HG03354 (cell line): ENCODE data around the gene RIMKLB.
"Not testable (repeated sequence)": the region's sequence is repeated elsewhere in the genome, so short reads cannot be mapped to it uniquely, and the experiment has no call there.

ENCODE experiments used
- ATAC-seq: cut with Tn5 transposase; IDR thresholded peaks from one replicate; pipeline ENCODE4 v1.9.1; 2021; ENCODE audit warnings: mild to moderate bottlenecking; ENCODE audit not compliant: unreplicated experiment, poor library complexity, severe bottlenecking

The RIMKLB gene

DNA sequence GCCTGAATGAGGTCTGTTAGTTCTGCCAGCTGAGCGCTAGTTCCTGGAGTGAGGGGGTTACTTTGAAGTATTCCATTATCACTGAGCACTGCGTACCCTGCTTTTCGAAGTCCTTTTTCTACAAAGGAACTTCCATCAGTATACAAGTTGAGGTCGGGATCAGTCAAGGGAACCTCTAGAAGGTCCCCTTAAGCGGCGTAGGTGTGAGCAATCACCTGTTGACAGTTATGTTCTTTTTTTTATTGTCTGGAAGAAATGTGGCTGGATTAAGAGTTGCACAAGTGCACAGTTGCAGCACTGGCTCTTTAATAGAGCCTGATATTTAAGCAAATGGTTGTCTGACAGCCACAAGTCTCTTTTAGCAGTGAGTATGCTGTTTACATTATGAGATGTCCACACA, 64.9 kb downstream of the RIMKLB start:
- not testable (repeated sequence) for ATAC-seq

DNA sequence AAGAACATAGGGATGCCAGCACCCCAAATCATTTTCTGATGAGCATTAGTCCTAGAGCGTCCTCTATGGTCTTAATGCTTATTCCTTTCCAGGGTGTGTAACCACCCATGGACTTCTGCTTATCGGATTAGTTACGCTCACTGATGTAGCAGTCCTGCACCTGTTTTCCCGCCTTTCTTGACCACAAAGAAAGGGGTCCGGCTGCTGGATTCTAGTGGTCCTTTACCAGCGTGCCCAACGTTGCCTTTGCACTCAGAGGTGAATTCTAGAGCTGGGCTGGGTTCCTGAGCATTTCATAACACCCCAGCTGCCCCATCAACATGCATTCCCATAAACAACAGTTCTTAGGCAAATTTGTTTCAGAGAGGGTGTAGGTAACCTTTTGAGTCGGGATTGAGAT, 68.3 kb downstream of the RIMKLB start:
- not testable (repeated sequence) for ATAC-seq

DNA sequence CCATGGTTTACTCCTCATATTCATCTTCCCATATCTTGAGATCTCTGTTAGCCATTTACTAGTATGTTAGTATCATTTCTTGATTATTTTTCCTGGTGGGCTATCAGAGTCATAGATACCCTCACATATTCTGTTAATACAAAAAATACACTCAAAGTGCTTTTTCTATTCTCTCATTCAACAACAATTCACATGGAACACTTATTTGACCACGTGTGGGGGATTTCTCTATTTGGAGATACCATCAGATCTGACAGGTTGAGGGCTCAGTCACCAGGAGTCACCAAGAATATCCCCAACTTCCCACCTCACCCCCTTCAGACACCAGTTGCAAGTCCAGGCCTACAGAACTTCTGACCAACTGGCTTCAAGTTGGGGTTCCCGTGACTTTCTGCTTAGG, 72.7 kb downstream of the RIMKLB start:
- no peak for ATAC-seq

DNA sequence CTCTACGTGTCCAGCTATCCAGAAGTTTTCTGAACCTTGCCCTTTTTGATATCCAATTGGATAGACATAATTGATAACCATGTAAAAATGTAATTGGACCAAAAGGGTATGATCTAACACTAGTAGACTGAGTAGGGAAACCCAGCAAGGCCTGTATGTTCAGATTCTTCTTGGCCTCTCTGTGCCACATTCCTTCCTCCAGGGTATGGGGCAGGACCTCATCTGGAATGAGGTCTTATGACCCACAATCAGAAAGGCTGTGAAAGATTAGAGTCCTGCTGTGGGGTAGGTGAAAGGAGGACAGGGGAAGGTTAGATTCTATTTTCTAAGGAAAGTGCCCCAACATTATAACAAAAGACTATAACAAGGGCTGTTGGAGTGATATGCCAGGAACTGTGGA, 73.3 kb downstream of the RIMKLB start:
- ATAC-seq: no peak

DNA sequence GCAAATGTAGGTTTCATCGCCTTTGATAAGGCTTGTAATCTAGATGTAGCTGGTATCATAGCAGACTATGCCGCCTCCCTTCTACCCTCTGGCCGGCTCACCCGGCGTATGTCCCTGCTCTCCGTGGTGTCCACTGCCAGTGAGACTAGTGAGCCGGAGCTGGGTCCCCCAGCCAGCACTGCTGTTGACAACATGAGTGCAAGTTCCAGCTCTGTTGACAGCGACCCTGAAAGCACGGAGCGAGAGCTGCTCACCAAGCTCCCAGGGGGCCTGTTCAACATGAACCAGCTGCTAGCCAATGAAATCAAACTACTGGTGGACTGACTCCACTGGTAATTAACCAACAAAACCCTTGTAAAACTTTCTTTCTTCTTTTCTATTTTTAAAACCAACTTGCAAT, 75.7 kb downstream of the RIMKLB start:
- ATAC-seq: no peak

DNA sequence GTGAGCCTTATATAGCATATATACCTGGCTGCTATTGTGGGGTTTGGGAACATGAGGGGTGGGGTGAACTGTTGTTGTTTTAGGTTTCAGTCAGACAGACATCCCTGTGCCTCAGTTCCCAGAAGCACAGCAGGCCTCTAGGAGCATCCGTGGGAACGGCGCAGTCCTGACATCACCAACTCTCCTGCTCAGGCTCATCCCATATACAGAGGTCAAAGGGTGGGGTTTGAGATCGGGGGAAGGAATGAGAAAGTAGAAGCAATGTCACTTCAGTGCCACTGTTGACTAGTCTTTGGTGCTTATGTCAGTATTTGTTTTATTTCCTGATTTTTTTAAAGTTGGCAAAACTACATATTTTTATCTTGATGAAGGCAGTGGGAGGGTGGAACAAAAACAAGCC, 81.5 kb downstream of the RIMKLB start:
- ATAC-seq: no peak

DNA sequence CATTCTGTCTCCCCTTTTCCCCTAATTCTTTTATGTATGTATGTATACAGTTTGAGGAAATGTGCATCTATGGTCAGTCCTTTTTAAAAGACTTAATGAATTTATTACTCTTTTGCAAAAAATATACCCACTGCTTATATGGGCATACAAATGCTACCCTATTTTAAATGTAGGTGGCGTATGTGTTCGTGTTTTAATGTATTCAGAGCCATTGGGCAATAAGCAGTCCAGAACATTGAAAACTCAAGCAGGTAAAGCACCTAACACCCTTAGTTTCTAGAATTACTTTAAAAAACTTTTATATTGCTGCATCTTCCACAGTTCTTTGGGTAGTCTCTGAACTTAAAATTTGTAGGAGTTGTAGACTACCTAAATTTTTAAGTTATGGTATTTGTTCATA, 82.1 kb downstream of the RIMKLB start:
- ATAC-seq: no peak

DNA sequence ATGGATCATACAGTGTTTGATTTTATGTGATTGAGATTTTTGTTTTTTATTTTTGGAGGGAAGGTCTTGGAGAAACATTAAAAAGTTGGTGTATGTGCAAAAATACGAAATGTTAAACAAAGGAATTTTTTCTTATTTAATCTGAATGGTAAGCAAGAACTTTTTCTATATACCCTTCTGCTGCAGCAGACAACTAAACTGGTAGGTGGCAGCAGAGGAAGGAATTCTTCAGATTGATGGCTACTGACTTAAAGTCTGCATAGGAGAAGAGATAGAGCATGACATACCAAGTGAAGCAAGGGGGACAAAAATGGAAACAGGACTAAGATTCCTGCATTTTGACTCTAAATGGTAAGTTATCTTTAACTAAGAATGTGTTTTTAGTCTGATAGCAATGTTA, 82.6 kb downstream of the RIMKLB start:
- ATAC-seq: no peak

DNA sequence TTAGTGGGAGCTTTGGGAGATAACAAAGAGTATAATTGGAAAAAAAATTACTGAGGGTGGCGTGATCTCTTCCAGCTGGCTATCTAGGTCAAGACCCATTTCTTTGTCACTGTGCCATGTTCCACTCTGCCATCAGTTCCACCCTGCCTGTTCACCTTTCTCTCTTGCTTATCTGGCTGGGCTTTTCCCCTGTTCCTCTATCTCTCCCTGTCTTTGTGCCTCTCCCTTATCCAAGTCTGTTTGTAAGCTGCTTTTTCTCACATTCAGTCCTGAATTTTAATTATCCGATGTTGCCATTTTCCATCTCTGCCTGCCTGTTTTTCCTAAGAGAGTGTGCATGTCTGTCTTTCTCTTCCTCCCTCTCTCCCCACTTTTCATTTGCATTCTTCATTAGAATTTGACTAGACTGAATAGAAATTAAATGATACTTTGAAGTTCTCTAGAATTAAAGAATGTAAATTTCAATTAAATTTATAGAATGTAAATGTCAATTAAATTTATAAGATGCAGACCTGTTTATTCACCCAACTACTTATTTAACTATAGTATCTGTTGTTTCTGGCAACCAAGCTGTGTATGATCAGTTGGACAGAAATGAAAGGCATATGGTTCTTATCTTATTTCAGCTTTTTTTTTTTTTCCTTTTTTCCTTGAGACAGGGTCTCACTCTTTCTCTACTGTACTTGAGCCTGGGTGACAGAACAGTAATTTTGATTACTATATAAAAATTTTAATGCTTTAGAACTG, 83.8 kb downstream of the RIMKLB start:
- ATAC-seq: no peak

DNA sequence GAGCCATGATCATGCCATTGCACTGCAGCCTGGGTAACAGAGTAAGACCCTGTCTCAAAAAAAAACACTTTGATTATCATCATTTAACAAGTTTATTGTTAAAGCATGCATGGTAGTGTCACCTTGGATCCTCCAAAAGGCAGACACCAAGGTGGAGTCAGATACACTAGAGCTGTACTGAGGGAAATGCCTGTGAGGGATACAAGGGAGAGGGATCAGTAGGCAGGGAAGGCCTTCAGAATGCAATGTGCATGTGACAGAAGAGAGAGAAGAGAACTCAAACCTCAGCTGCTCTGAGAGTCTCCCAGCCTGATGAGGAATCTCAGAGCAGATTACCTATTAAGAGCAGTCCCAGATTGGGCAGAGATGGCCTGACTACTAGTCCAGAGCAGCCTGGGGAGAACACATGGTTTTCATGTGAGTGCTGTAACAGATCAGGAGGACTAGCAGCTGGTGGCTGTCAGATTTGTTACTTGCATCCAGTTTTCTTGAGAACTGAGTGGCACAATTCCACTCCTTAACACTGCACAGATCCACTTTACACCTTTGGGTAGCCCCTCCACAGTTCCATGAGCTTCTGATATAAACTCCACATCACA, 86.6 kb downstream of the RIMKLB start:
- ATAC-seq: no peak

DNA sequence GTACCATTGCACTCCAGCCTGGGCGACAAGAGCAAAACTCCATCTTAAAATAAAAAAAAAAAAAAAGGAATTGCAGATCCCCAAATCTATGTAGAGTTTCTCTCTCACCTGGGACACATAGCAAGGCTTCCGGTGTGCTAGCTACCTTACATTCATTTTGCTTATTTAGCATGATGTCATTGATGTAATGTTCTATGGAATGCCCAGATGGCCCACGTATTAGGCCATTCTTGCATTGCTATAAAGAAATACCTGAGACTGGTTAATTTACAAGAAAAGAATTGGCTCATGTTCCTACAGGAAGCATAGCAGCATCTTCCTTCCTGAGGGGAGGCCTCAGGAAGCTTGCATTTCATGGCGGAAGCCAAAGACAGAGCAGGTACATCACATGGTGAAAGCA, 87.7 kb downstream of the RIMKLB start:
- no peak for ATAC-seq

DNA sequence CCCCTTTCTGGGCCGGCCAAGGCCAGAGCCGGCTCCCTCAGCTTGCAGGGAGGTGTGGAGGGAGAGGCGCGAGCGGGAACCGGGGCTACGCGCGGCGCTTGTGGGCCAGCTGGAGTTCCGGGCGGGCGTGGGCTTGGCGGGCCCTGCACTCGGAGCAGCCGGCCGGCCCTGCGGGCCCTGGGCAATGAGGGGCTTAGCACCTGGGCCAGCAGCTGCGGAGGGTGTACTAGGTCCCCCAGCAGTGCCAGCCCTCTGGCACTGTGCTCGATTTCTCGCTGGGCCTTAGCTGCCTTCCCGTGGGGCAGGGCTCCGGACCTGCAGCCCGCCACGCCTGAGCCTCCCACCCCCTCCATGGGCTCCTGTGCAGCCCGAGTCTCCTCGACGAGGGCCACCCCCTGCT, 89.4 kb downstream of the RIMKLB start:
- ATAC-seq: not testable (repeated sequence)

DNA sequence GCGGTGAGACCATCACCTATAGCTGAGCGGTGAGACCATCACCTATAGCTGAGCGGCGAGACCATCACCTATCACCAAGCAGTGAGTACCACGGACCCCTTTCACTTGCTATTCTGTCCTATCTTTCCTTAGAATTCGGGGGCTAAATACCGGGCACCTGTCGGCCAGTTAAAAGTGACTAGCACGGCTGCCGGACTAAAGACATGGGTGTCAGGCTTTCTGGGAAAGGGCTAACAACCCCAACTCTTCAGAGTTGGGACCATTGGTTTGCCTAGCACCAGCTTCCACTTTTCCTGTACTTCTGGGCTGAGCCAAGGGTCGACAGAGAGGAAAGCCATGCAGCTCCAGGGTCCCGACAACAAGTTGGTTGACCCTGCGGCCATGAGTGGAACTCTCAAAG, 90.9 kb downstream of the RIMKLB start:
- not testable (repeated sequence) for ATAC-seq

DNA sequence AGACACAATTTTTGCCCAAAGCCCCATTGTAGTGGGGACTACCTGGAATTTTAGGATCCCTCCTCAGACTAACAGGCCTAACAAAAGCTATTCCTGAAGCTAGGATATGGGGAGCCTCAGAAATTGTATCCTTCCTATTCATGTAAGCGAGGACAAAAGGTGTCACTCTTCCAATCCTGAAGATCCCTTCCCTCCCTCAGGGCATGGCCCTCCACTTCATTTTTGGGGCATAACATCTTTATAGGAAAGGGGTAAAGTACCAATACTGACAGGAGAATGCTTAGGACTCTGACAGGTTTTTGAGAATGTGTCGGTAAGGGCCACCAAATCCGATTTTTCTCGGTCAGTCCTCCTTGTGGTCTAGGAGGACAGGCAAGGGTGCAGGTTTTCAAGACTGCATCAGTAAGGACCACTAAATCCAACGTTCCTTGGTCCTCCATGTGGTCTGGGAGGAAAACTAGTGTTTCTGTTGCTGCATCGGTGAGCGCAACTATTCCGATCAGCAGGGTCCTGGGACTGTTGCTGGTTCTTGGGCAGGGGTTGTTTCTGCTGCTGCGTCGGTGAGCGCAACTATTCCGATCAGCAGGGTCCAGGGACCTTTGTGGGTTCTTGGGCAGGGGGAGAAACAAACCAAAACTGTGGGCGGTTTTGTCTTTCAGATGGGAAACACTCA, 91.7 kb downstream of the RIMKLB start:
- not testable (repeated sequence) for ATAC-seq

DNA sequence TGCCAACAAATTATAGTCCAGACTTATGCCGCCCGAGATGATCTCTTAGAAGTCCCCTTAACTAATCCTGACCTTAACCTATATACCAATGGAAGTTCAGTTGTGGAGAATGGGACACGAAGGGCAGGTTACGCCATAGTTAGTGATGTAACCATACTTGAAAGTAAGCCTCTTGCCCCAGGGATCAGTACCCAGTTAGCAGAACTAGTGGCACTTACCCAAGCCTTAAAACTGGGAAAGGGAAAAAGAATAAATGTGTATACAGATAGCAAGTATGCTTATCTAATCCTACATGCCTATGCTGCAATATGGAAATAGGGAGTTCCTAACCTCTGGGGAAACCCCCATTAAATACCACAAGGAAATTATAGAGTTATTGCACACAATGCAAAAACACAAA, 95.4 kb downstream of the RIMKLB start:
- not testable (repeated sequence) for ATAC-seq

DNA sequence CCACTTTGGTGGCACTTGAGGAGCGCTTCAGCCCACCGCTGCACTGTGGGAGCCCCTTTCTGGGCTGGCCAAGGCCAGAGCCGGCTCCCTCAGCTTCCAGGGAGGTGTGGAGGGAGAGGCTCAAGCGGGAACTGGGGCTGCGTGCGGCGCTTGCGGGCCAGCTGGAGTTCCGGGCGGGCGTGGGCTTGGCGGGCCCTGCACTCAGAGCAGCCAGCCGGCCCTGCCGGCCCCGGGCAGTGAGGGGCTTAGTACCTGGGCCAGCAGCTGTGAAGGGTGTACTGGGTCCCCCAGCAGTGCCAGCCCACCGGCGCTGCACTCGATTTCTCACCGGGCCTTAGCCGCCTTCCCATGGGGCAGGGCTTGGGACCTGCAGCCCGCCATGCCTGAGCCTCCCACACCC, 96.8 kb downstream of the RIMKLB start:
- ATAC-seq: not testable (repeated sequence)

DNA sequence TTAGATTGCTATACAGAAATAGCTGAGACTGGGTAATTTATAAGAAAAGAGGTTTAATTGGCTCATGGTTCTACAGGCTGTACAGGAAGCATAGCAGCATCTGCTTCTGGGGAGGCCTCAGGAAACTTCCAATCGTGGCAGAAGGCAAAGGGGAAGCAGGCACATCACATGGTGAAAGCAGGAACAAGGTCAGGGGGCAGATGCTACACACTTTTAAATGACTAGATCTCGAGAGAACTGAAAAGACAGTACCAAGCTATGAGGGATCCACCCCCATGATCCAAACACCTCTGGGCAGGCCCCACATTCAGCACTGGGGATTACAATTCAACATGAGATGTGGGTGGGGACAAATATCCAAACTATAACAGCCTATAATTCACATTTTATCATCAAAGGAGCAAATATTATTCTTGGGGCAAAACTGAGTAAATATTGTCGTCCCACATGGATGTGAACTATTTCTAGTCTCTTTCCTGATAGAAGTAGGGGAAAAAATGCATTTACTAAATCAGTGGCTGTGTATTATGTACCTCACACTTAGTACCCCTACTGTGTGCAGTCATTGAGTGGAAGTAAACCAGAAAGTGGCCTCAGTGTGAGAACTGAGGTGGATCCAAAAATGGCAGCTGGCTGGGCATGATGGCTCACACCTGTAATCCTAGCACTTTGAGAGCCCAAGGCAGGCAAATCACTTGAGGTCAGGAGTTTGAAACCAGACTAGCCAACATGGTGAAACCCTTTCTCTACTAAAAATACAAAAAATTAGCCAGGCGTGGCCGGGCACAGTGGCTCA, 99.2 kb downstream of the RIMKLB start:
- ATAC-seq: no peak

DNA sequence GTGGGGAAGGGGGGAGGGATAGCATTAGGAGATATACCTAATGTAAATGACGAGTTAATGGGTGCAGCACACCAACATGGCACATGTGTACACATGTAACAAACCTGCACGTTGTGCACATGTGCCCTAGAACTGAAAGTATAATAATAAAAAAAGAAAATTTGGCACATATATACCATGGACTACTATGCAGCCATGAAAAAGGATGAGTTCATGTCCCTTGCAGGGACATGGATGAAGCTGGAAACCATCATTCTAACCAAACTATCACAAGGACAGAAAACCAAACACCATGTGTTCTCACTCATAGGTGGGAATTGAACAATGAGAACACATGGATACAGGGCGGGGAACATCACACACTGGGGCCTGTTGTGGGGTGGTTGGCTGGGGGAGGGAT, 103.4 kb downstream of the RIMKLB start:
- not testable (repeated sequence) for ATAC-seq

DNA sequence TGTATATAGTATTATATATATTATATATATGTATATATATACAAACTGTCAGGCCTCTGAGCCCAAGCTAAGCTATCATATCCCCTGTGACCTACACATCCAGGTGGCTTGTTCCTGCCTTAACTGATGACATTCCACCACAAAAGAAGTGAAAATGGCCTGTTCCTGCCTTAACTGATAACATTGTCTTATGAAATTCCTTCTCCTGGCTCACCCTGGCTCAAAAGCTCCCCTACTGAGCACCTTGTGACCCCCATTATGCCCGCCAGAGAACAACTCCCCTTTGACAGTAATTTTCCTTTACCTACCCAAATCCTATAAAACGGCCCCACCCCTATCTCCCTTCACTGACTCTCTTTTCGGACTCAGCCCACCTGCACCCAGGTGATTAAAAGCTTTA, 107.0 kb downstream of the RIMKLB start:
- ATAC-seq: not testable (repeated sequence)

DNA sequence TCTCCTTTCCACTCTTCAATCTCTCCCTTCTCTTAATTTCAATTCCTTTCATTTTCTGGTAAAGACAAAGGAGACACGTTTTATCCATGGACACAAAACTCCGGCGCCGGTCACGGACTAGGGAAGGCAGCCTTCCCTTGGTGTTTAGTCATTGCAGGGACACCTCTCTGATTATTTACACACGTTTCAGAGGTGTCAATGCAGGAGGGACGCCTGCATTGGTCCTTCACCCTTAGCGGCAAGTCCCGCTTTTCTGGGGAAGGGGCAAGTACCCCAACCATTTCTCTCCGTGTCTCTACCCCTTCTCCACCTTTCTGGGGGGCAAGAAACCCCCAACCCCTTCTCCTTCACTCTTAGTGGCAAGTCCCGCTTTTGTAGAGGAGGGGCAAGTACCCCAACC, 107.7 kb downstream of the RIMKLB start:
- ATAC-seq: not testable (repeated sequence)
